ENCODE results near the gene CD300LD. TPM values are rescaled to one million over a fixed set of nuclear protein-coding genes. Genes with fewer than 3 reads are reported as not detected.

The CD300LD gene
- total RNA-seq, 1 donor from 2014 or later = not detected

- Mint-ChIP-seq H3K27me3 (ENCODE audit: unreplicated experiment) (peaks cover 23% of the 10 kb centered on the region), H3K9me3 (ENCODE audit: unreplicated experiment) (no peaks in the 10 kb centered on the region), H3K27ac (ENCODE audit: unreplicated experiment) (no peak overlapping the region), H3K36me3 (ENCODE audit: unreplicated experiment) (no peaks in the 10 kb centered on the region), H3K4me1 (ENCODE audit: unreplicated experiment) (peaks cover 9% of the 10 kb centered on the region), H3K4me3 (ENCODE audit: unreplicated experiment) (no peak overlapping the region)
- no peak for TF ChIP-seq CTCF (IDR thresholded peaks at IDR 0.05)
- DNase-seq (ENCODE audit: extremely low spot score, unreplicated experiment) = no peak
These were observed 11.1 kb upstream of the CD300LD start for GRCh38 chr17:74603037-74603635.

- no peak overlapping the region for H3K27ac Mint-ChIP-seq (ENCODE audit: unreplicated experiment)
- DNase-seq (ENCODE audit: extremely low spot score, unreplicated experiment) = no peak
- no peaks in the 10 kb centered on the region for H3K36me3 Mint-ChIP-seq (ENCODE audit: unreplicated experiment)
- peak; percentile 60 for TF ChIP-seq CTCF (IDR thresholded peaks at IDR 0.05)
- no peak overlapping the region for H3K4me3 Mint-ChIP-seq (ENCODE audit: unreplicated experiment)
- peaks cover 21% of the 10 kb centered on the region for H3K27me3 Mint-ChIP-seq (ENCODE audit: unreplicated experiment)
- H3K4me1 Mint-ChIP-seq (ENCODE audit: unreplicated experiment) = peaks cover 9% of the 10 kb centered on the region
- H3K9me3 Mint-ChIP-seq (ENCODE audit: unreplicated experiment) = no peaks in the 10 kb centered on the region
These were observed 10.0 kb upstream of the CD300LD start for GRCh38 chr17:74601944-74602572.

GRCh38 chr17:74599448-74599939 lies 7.4 kb upstream of the CD300LD start:
- H3K36me3 Mint-ChIP-seq (ENCODE audit: unreplicated experiment) = no peaks in the 10 kb centered on the region
- H3K27ac Mint-ChIP-seq (ENCODE audit: unreplicated experiment) = no peak overlapping the region
- no peak for DNase-seq (ENCODE audit: extremely low spot score, unreplicated experiment)
- no peaks in the 10 kb centered on the region for H3K4me1 Mint-ChIP-seq (ENCODE audit: unreplicated experiment)
- H3K4me3 Mint-ChIP-seq (ENCODE audit: unreplicated experiment) = no peak overlapping the region
- H3K9me3 Mint-ChIP-seq (ENCODE audit: unreplicated experiment) = no peaks in the 10 kb centered on the region
- TF ChIP-seq CTCF (IDR thresholded peaks at IDR 0.05) = no peak
- peaks cover 27% of the 10 kb centered on the region for H3K27me3 Mint-ChIP-seq (ENCODE audit: unreplicated experiment)

GRCh38 chr17:74599023-74599399 lies 6.9 kb upstream of the CD300LD start:
- Mint-ChIP-seq H3K4me3 (ENCODE audit: unreplicated experiment) (no peak overlapping the region), H3K36me3 (ENCODE audit: unreplicated experiment) (no peaks in the 10 kb centered on the region), H3K27me3 (ENCODE audit: unreplicated experiment) (peaks cover 27% of the 10 kb centered on the region), H3K9me3 (ENCODE audit: unreplicated experiment) (no peaks in the 10 kb centered on the region), H3K4me1 (ENCODE audit: unreplicated experiment) (no peaks in the 10 kb centered on the region), H3K27ac (ENCODE audit: unreplicated experiment) (no peak overlapping the region)
- no peak for TF ChIP-seq CTCF (IDR thresholded peaks at IDR 0.05)
- DNase-seq (ENCODE audit: extremely low spot score, unreplicated experiment) = no peak

- H3K4me1 Mint-ChIP-seq (ENCODE audit: unreplicated experiment) = no peaks in the 10 kb centered on the region
- no peak for DNase-seq (ENCODE audit: extremely low spot score, unreplicated experiment)
- H3K27me3 Mint-ChIP-seq (ENCODE audit: unreplicated experiment) = peaks cover 27% of the 10 kb centered on the region
- no peaks in the 10 kb centered on the region for H3K9me3 Mint-ChIP-seq (ENCODE audit: unreplicated experiment)
- H3K36me3 Mint-ChIP-seq (ENCODE audit: unreplicated experiment) = no peaks in the 10 kb centered on the region
- H3K27ac Mint-ChIP-seq (ENCODE audit: unreplicated experiment) = no peak overlapping the region
- no peak overlapping the region for H3K4me3 Mint-ChIP-seq (ENCODE audit: unreplicated experiment)
- no peak for TF ChIP-seq CTCF (IDR thresholded peaks at IDR 0.05)
These were observed 6.4 kb upstream of the CD300LD start for GRCh38 chr17:74598346-74599022.
